Skin epidermis (tissue), 12 donors: ENCODE measurements around the gene TACC2.

Source experiments
- H3K27ac ChIP-seq, 21 experiments: fragments of 200-600 bp; sonication (generic) in 11 of 21; one replicate each; pipeline ENCODE4 v1.5.0; 2020; ENCODE audit warnings: mild to moderate bottlenecking in 3 of 21, inconsistent platforms in 2 of 21, moderate library complexity in 2 of 21
- H3K4me3 ChIP-seq, 7 experiments: fragments of 200-600 bp; sonication (generic) in 2 of 7; one replicate each; pipeline ENCODE4 v1.5.0; 2020; ENCODE audit warnings: inconsistent platforms in 2 of 7, mild to moderate bottlenecking in 2 of 7, moderate library complexity in 1 of 7

The TACC2 gene

GRCh38 chr10:122251459-122252255, 262.7 kb downstream of the TACC2 start:
- H3K27ac ChIP-seq, result no peak overlapping the region
- no peak overlapping the region for H3K4me3 ChIP-seq

DNA sequence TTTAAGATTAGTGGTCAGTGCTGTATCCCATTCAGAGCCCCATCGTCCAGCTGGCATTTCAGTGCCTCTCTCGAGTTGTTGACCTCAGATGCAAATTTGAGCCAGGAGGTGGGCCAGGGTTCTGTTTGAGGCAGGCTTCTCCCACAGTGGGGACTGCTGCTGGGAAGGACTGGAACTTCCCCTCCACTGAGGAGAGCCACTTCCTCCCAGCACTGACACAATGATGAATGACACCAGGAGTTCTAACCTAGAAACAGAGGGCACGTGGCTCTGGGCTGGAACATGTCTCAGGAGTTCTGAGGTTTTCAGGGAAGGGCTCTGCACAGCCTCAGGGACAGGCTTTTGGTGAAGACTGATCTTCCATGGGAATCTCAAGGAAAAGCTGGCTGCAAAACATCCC, 263.8 kb downstream of the TACC2 start:
- H3K27ac ChIP-seq, result no peak overlapping the region

DNA sequence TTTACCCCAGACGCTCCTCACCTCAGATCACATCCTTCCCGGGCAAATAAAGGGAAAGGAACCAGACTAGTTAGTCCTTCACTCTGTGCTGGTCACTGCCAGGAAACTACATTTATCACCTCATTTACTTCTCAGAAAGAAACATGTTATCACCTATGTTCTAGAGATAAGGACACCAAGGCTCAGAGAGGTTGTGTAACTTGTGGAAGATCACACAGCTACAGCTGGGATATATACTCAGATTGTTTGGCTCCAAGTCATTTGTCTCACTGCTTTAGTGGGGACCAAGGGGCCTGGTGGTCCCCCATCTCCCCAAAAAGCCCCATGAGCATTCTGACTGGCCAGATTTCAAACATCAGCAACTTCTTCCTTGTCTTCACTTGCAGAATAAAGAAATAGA, 264.6 kb downstream of the TACC2 start:
- Histone ChIP-seq H3K4me3 (no peak overlapping the region), H3K27ac (no peak overlapping the region)

More for the DNA sequence above, 263.8 kb downstream of the TACC2 start:
- H3K4me3 ChIP-seq, result no peak overlapping the region

- Histone ChIP-seq H3K27ac (no peak overlapping the region), H3K4me3 (no peak overlapping the region)
These were observed 265.9 kb downstream of the TACC2 start for GRCh38 chr10:122254831-122255230.

- Histone ChIP-seq H3K27ac (no peak overlapping the region), H3K4me3 (no peak overlapping the region)
These were observed 266.7 kb downstream of the TACC2 start for GRCh38 chr10:122255509-122256301.

- H3K27ac ChIP-seq, result no peak overlapping the region
- no peak overlapping the region for H3K4me3 ChIP-seq
These were observed 268.1 kb downstream of the TACC2 start for GRCh38 chr10:122257041-122257440.

DNA sequence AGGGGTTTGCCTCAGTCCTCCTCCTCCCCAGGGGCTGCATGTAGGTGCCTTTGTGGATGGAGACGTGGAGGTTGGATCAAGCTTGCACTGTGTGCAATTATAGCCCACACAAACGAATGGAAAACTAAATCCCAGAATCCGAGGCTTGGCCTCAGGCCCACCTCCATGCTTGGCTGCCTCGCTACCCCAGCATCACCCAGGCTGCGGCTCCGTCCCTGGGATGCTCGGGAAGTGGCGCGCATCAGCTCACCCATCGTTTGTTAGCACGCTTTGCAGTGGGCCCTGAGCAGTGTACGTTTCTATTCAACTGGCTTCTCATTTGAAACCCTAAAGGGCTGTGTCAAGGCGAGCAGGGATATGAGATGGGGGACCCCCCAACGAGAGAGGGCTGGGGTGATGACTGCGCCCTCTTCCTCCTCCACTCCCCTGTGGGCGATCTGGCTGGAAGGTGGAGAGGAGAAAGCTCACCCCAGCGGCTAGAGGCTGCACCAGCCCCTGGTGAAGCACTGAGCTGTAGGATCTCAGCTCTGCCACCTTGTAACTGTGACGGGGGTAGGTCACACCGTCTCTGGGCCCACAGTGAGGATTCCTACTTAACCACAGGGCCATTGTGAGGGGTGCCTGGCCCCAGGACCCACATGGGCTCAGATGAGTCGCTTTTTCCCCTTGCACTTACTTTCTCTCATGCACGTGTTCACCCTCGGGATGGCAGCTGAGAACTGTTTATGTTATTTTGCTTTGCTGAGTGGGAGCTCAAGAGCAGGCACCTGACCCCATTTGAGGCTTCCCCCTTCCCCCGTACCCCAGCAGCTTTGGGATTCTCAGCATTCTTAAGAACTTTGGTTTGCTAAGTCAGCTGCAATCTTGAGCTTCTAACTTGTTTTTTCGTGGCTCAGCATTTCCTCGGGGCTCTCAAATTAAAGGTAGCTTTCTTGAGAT, 269.4 kb downstream of the TACC2 start:
- Histone ChIP-seq H3K4me3 (no peak overlapping the region), H3K27ac (no peak overlapping the region)

DNA sequence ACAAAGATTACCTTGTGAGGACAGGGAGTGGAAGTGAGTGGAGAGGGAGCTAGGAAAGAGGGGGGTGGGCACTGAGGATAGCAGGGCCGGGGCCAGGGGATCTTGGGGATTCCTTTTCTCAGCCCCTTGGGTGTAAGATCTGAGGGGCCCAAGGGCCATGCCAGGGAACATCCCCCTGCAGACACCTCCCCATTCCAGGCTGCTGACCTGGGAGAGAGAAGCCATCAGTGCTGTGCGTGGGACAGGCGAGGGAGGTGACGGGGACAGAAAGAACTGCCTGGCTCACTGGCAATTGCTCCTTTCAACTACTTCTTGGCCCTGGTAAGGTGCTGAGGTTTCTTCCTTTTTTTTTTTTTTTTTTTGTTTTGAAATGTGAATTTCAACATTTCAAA, 270.1 kb downstream of the TACC2 start:
- Histone ChIP-seq H3K27ac (no peak overlapping the region), H3K4me3 (no peak overlapping the region)

DNA sequence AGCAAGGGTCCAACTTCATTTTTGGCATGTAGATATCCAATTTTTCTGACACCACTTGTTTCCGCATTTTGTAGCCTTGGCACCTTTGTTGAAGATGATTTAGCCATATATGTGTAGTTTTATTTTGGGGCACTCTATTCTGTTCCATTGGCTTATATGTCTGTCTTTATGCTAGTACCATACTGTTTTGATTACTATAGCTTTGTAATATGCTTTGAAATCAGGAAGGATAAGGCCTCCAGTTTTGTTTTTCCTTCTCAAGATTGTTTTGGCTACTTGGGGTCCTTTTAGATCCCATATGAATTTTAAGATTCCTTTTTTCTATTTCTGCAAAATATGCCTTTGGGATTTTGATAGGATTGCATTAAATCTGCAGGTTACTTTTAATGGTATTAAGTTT, 272.6 kb downstream of the TACC2 start:
- Histone ChIP-seq H3K27ac (no peak overlapping the region), H3K4me3 (no peak overlapping the region)

- H3K27ac ChIP-seq, result no peak overlapping the region
- no peak overlapping the region for H3K4me3 ChIP-seq
These were observed 275.0 kb downstream of the TACC2 start for GRCh38 chr10:122263971-122264370.

DNA sequence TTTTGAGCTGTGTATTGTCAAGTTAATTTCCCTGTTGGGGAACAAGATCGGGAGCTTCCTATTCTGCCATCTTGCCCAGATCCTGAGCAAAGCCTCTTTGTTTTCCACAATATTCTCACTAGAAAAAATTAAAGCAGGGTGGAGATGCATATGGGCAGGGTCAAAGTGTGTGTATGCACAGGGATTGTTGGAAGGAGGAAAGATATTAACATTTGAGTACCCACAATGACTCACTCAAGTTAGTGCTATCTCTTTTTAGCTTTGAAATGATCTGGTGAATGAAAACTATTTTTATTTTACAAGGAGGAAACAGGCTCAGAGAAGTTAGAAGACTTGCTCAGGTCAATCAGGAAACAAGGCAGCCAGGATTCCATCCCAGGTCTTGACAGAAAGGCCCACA, 275.5 kb downstream of the TACC2 start:
- Histone ChIP-seq H3K4me3 (no peak overlapping the region), H3K27ac (no peak overlapping the region)

- Histone ChIP-seq H3K4me3 (no peak overlapping the region), H3K27ac (no peak overlapping the region)
These were observed 276.0 kb downstream of the TACC2 start for GRCh38 chr10:122264931-122265330.

GRCh38 chr10:122265896-122266295, 276.9 kb downstream of the TACC2 start:
- Histone ChIP-seq H3K4me3 (no peak overlapping the region), H3K27ac (no peak overlapping the region)

- H3K27ac ChIP-seq, result no peak overlapping the region
These were observed 279.1 kb downstream of the TACC2 start for GRCh38 chr10:122267849-122268737.

GRCh38 chr10:122269059-122269687, 280.2 kb downstream of the TACC2 start:
- H3K27ac ChIP-seq, result no peak overlapping the region
- H3K4me3 ChIP-seq, result no peak overlapping the region

More at GRCh38 chr10:122267849-122268737, 279.1 kb downstream of the TACC2 start:
- no peak overlapping the region for H3K4me3 ChIP-seq

DNA sequence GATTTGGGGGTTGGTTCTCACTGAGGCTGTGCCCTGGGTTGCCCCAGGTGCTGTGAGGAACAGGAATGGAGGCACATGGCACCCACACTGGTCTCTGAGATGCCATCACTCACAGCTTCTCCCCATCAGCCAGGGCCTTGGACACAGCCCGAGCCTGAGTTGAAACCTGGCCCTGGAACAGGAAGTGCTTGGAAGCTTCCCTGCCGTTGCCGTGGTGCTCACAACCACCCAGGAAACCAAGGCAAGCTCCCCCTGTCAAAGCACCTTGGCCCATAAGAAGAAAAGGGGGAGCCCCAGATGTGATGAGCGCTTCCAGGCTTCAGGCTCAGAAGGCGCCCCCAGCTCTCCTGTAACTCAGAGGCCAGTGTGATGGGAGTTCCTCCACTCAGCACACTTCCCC, 282.1 kb downstream of the TACC2 start, which contains the start of gene BTBD16:
Gene BTBD16 (plus strand): TSS at position 221 of the 400 bp plus-strand sequence. CDS start 3,786 bp downstream, outside the sequence.
- Histone ChIP-seq H3K27ac (no peak within 1 kb of the TSS), H3K4me3 (no peak within 1 kb of the TSS)

DNA sequence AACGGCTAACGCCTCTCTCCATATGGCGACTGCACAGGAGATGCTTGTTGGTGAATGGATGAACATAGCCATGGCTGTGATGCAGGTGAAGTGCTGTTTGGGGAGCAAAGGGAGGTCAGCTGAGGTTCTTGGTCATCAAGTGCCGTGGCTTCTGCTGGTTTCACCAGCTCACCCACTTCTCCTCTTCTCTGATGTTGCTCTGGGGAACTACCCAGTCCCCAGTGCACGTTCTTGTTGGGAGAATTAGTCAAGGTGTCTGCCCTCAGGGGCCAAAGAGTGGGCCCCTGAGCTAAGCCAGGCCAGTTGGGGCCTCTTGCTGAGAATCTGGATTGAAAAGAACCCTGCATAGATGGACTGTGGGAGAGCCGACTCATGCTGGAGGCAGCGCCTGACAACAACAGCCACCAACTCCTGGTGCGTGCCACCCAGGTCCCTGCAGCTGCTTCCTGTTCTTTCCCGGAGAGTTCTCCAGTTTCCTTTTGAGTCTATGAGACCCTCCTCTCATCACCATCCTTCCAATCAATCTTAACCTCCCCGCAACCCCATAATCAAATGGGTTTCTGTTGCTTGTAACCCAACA, 285.1 kb downstream of the TACC2 start:
- H3K4me3 ChIP-seq, result no peak overlapping the region
- H3K27ac ChIP-seq, result no peak overlapping the region

DNA sequence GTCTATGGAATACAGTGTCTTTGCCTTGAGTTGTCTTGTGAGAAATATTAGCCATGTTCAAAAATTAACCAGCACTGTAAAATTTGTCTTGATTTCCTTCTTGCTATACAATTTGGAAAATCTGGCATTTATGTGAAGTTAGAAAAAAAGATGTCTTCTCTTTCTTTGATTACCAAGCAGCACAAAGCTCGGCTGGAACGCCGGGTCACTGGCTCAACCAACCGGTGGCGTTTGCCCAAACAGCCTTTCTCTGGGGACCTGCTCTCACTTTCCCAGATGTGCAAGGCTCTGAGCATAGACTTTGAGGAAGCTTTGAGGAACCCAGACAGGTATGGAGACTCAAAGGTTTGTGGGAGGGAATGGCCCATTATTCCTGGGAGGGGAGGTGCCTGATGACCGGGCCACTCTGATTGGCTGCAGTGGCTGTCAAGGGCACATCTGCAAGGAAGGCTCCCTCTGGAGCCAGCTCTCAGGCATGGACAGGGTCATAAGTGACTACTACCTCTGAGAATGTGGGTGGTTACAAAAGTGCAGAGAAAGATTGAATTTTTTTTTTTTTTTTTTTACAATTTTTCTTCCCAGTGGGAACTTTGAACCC, 287.7 kb downstream of the TACC2 start:
- no peak overlapping the region for H3K27ac ChIP-seq
- H3K4me3 ChIP-seq, result no peak overlapping the region
